ENCODE results near the gene SOSTDC1.

SOSTDC1 gene

GRCh38 chr7:16491148-16491547 is 25.6 kb upstream of the SOSTDC1 start (continued):
- no peak for TF ChIP-seq ARNTL (CRISPR knock-in tag; IDR thresholded peaks at IDR 0.05; ENCODE audit: borderline replicate concordance, low read depth)

GRCh38 chr7:16484453-16485158 is 19.1 kb upstream of the SOSTDC1 start:
- no peak for TF ChIP-seq CSRNP3 (CRISPR knock-in tag; IDR thresholded peaks at IDR 0.05)
- TF ChIP-seq ZNF8 (CRISPR knock-in tag; IDR thresholded peaks at IDR 0.05): no peak
- peak; percentile 33; the same call in 1 of the 2 replicates for TF ChIP-seq PATZ1 (CRISPR knock-in tag; IDR thresholded peaks at IDR 0.05; ENCODE audit: borderline replicate concordance)
- no peak for TF ChIP-seq OSR1 (CRISPR knock-in tag; IDR thresholded peaks at IDR 0.05)
- TF ChIP-seq TOX (CRISPR knock-in tag; IDR thresholded peaks at IDR 0.05; ENCODE audit: borderline replicate concordance): no peak
- no peak for TF ChIP-seq CREB5 (CRISPR knock-in tag; IDR thresholded peaks at IDR 0.05; ENCODE audit: low read depth)
- no peak for TF ChIP-seq POU6F1 (CRISPR knock-in tag; IDR thresholded peaks at IDR 0.05; ENCODE audit: borderline replicate concordance, low read depth)
- no peak for TF ChIP-seq ESRRG (CRISPR knock-in tag; IDR thresholded peaks at IDR 0.05)
- TF ChIP-seq GLIS3 (CRISPR knock-in tag; IDR thresholded peaks at IDR 0.05): no peak
- TF ChIP-seq ZNF565 (CRISPR knock-in tag; conservative IDR thresholded peaks at IDR 0.05; ENCODE audit: low read depth): no peak
- TF ChIP-seq ZFP3 (CRISPR knock-in tag; IDR thresholded peaks at IDR 0.05): peak; percentile 74; the same call in 1 of the 2 replicates
- no peak for TF ChIP-seq ISL1 (CRISPR knock-in tag; IDR thresholded peaks at IDR 0.05)
- no peak for TF ChIP-seq RARB (CRISPR knock-in tag; IDR thresholded peaks at IDR 0.05)
- TF ChIP-seq PPARA (CRISPR knock-in tag; IDR thresholded peaks at IDR 0.05; ENCODE audit: borderline replicate concordance): no peak
- TF ChIP-seq TCF4 (CRISPR knock-in tag; IDR thresholded peaks at IDR 0.05; ENCODE audit: borderline replicate concordance): no peak
- no peak for TF ChIP-seq SNAI2 (CRISPR knock-in tag; IDR thresholded peaks at IDR 0.05)
- peak; percentile 69 for ATAC-seq

GRCh38 chr7:16479591-16479990 is 14.1 kb upstream of the SOSTDC1 start:
- ATAC-seq: no peak
- TF ChIP-seq ZNF565 (CRISPR knock-in tag; conservative IDR thresholded peaks at IDR 0.05; ENCODE audit: low read depth): no peak
- TF ChIP-seq TCF4 (CRISPR knock-in tag; IDR thresholded peaks at IDR 0.05; ENCODE audit: borderline replicate concordance): no peak
- TF ChIP-seq SNAI2 (CRISPR knock-in tag; IDR thresholded peaks at IDR 0.05): no peak
- no peak for TF ChIP-seq CREB5 (CRISPR knock-in tag; IDR thresholded peaks at IDR 0.05; ENCODE audit: low read depth)
- TF ChIP-seq ESRRG (CRISPR knock-in tag; IDR thresholded peaks at IDR 0.05): no peak
- no peak for TF ChIP-seq POU6F1 (CRISPR knock-in tag; IDR thresholded peaks at IDR 0.05; ENCODE audit: borderline replicate concordance, low read depth)
- no peak for TF ChIP-seq TSHZ2 (CRISPR knock-in tag; IDR thresholded peaks at IDR 0.05)
- TF ChIP-seq BACH2 (CRISPR knock-in tag; IDR thresholded peaks at IDR 0.05; ENCODE audit: borderline replicate concordance): no peak
- no peak for TF ChIP-seq ISL1 (CRISPR knock-in tag; IDR thresholded peaks at IDR 0.05)
- TF ChIP-seq TOX (CRISPR knock-in tag; IDR thresholded peaks at IDR 0.05; ENCODE audit: borderline replicate concordance): no peak
- TF ChIP-seq PATZ1 (CRISPR knock-in tag; IDR thresholded peaks at IDR 0.05; ENCODE audit: borderline replicate concordance): no peak
- no peak for TF ChIP-seq ZNF70 (CRISPR knock-in tag; IDR thresholded peaks at IDR 0.05)
- TF ChIP-seq PPARA (CRISPR knock-in tag; IDR thresholded peaks at IDR 0.05; ENCODE audit: borderline replicate concordance): no peak
- no peak for TF ChIP-seq OSR1 (CRISPR knock-in tag; IDR thresholded peaks at IDR 0.05)
